Measurements from ENCODE around the gene TMSB4Y.

Gene TMSB4Y

GRCh38 chrY:13708038-13708437, 4.3 kb downstream of the TMSB4Y start:
- in situ Hi-C loops (cut with HindIII; ENCODE audit: low sequenced_read_pairs), result no loop called here
- no peak for TF ChIP-seq CTCF (IDR thresholded peaks at IDR 0.05; ENCODE audit: low read depth, low read length)

GRCh38 chrY:13718996-13719395, 15.3 kb downstream of the TMSB4Y start:
- no peak for DNase-seq (ENCODE audit: low read depth, low spot score)
- TF ChIP-seq CTCF (IDR thresholded peaks at IDR 0.05; ENCODE audit: low read depth, low read length), result no peak
- in situ Hi-C loops (cut with HindIII; ENCODE audit: low sequenced_read_pairs), result no loop called here
- no peak overlapping the region for H3K4me3 ChIP-seq (ENCODE audit: low read depth, low read length)

More at GRCh38 chrY:13708038-13708437, 4.3 kb downstream of the TMSB4Y start:
- H3K4me3 ChIP-seq (ENCODE audit: low read depth, low read length), result no peak overlapping the region
- DNase-seq (ENCODE audit: low read depth, low spot score), result no peak

- in situ Hi-C loops (cut with HindIII; ENCODE audit: low sequenced_read_pairs), result no loop called here
- DNase-seq (ENCODE audit: low read depth, low spot score), result no peak
- no peak for TF ChIP-seq CTCF (IDR thresholded peaks at IDR 0.05; ENCODE audit: low read depth, low read length)
- no peak overlapping the region for H3K4me3 ChIP-seq (ENCODE audit: low read depth, low read length)
These were observed 25.8 kb downstream of the TMSB4Y start for GRCh38 chrY:13729517-13729916.

GRCh38 chrY:13738618-13739017, 34.9 kb downstream of the TMSB4Y start:
- H3K4me3 ChIP-seq (ENCODE audit: low read depth, low read length), result no peak overlapping the region
- no peak for TF ChIP-seq CTCF (IDR thresholded peaks at IDR 0.05; ENCODE audit: low read depth, low read length)
- in situ Hi-C loops (cut with HindIII; ENCODE audit: low sequenced_read_pairs), result no loop called here
- DNase-seq (ENCODE audit: low read depth, low spot score), result no peak

GRCh38 chrY:13751289-13752071, 47.8 kb downstream of the TMSB4Y start:
- DNase-seq (ENCODE audit: low read depth, low spot score), result no peak
- H3K4me3 ChIP-seq (ENCODE audit: low read depth, low read length), result no peak overlapping the region
- no peak for TF ChIP-seq CTCF (IDR thresholded peaks at IDR 0.05; ENCODE audit: low read depth, low read length)
- in situ Hi-C loops (cut with HindIII; ENCODE audit: low sequenced_read_pairs), result no loop called here

GRCh38 chrY:13754661-13755060, 51.0 kb downstream of the TMSB4Y start:
- DNase-seq (ENCODE audit: low read depth, low spot score), result no peak
- in situ Hi-C loops (cut with HindIII; ENCODE audit: low sequenced_read_pairs), result no loop called here
- TF ChIP-seq CTCF (IDR thresholded peaks at IDR 0.05; ENCODE audit: low read depth, low read length), result no peak
- H3K4me3 ChIP-seq (ENCODE audit: low read depth, low read length), result no peak overlapping the region
